ACC112 (cell line): ENCODE measurements around the gene NOP56.

ENCODE experiments used
- H2AFZ ChIP-seq: fragments of 200-600 bp; sonication (generic); one replicate; pipeline ENCODE4 v1.6.0; 2017; ENCODE audit warnings: antibody characterized with exemption, low read length; ENCODE audit not compliant: unreplicated experiment
- H3K27ac ChIP-seq: fragments of 200-600 bp; sonication (generic); 2 replicates; pipeline ENCODE4 v1.5.1; 2014; ENCODE audit warnings: low read depth, mild to moderate bottlenecking, antibody characterized with exemption, low read length, moderate library complexity
- H3K27me3 ChIP-seq: fragments of 200-600 bp; sonication (generic); 2 replicates; pipeline ENCODE4 v1.6.1; 2014; ENCODE audit warnings: mild to moderate bottlenecking, antibody characterized with exemption, low read length, moderate library complexity, mixed read lengths; ENCODE audit not compliant: insufficient read depth
- H3K36me3 ChIP-seq: fragments of 200-600 bp; sonication (generic); 2 replicates; pipeline ENCODE4 v1.6.1; 2016; ENCODE audit warnings: mild to moderate bottlenecking, antibody characterized with exemption, low read length, moderate library complexity, mixed read lengths; ENCODE audit not compliant: insufficient read depth
- H3K4me1 ChIP-seq: fragments of 200-600 bp; sonication (generic); one replicate; pipeline ENCODE4 v1.6.1; 2016; ENCODE audit warnings: low read length, mixed read lengths; ENCODE audit not compliant: insufficient read depth, unreplicated experiment, control insufficient read depth
- H3K4me3 ChIP-seq: fragments of 200-600 bp; sonication (generic); 2 replicates; pipeline ENCODE4 v1.5.1; 2014; ENCODE audit warnings: mild to moderate bottlenecking, low read depth, low read length
- H3K79me2 ChIP-seq: fragments of 200-600 bp; sonication (generic); one replicate; pipeline ENCODE4 v1.6.0; 2016; ENCODE audit warnings: low read length; ENCODE audit not compliant: control insufficient read depth, unreplicated experiment, insufficient read depth

Gene NOP56

GRCh38 chr20:2618815-2619214, 33.6 kb upstream of the NOP56 start:
- Histone ChIP-seq H3K27ac (no peak overlapping the region), H3K27me3 (peaks cover 40% of the 10 kb centered on the region), H3K4me3 (no peak overlapping the region), H3K4me1 (no peaks in the 10 kb centered on the region), H3K79me2 (no peaks in the 10 kb centered on the region), H2AFZ (no peak overlapping the region), H3K36me3 (no peaks in the 10 kb centered on the region)

GRCh38 chr20:2619337-2619736, 33.1 kb upstream of the NOP56 start:
- no peak overlapping the region for H2AFZ ChIP-seq
- no peak overlapping the region for H3K4me3 ChIP-seq
- no peaks in the 10 kb centered on the region for H3K4me1 ChIP-seq
- no peak overlapping the region for H3K27ac ChIP-seq
- H3K36me3 ChIP-seq, result no peaks in the 10 kb centered on the region
- no peaks in the 10 kb centered on the region for H3K79me2 ChIP-seq
- peaks cover 37% of the 10 kb centered on the region for H3K27me3 ChIP-seq

- Histone ChIP-seq H3K4me3 (no peak overlapping the region), H3K27me3 (peaks cover 39% of the 10 kb centered on the region), H3K27ac (no peak overlapping the region), H3K36me3 (no peaks in the 10 kb centered on the region), H3K4me1 (no peaks in the 10 kb centered on the region), H2AFZ (no peak overlapping the region), H3K79me2 (no peaks in the 10 kb centered on the region)
Measured at GRCh38 chr20:2619961-2620595, 32.4 kb upstream of the NOP56 start.

GRCh38 chr20:2624190-2624589, 28.2 kb upstream of the NOP56 start:
- H3K36me3 ChIP-seq, result no peaks in the 10 kb centered on the region
- H2AFZ ChIP-seq, result no peak overlapping the region
- H3K79me2 ChIP-seq, result no peaks in the 10 kb centered on the region
- no peak overlapping the region for H3K4me3 ChIP-seq
- H3K27ac ChIP-seq, result no peak overlapping the region
- H3K27me3 ChIP-seq, result peaks cover 3% of the 10 kb centered on the region; the same call in 1 of the 2 replicates
- H3K4me1 ChIP-seq, result peaks cover 6% of the 10 kb centered on the region

GRCh38 chr20:2625062-2625461, 27.4 kb upstream of the NOP56 start:
- no peak overlapping the region for H3K27ac ChIP-seq
- no peak overlapping the region for H3K4me3 ChIP-seq
- H3K36me3 ChIP-seq, result no peaks in the 10 kb centered on the region
- H3K27me3 ChIP-seq, result peaks cover 3% of the 10 kb centered on the region; the same call in 1 of the 2 replicates
- H2AFZ ChIP-seq, result no peak overlapping the region
- H3K4me1 ChIP-seq, result peaks cover 6% of the 10 kb centered on the region
- H3K79me2 ChIP-seq, result no peaks in the 10 kb centered on the region

- no peak overlapping the region for H3K4me3 ChIP-seq
- H3K27ac ChIP-seq, result peak overlapping the region; percentile 46; the same call in 1 of the 2 replicates
- no peaks in the 10 kb centered on the region for H3K36me3 ChIP-seq
- H3K27me3 ChIP-seq, result peaks cover 3% of the 10 kb centered on the region; the same call in 1 of the 2 replicates
- peaks cover 6% of the 10 kb centered on the region for H3K4me1 ChIP-seq
- H2AFZ ChIP-seq, result peak overlapping the region; percentile 64
- no peaks in the 10 kb centered on the region for H3K79me2 ChIP-seq
Measured at GRCh38 chr20:2626853-2627541, 25.4 kb upstream of the NOP56 start.

GRCh38 chr20:2631228-2631627, 21.2 kb upstream of the NOP56 start:
- Histone ChIP-seq H3K4me1 (peaks cover 6% of the 10 kb centered on the region), H3K27me3 (peaks cover 20% of the 10 kb centered on the region), H3K4me3 (no peak overlapping the region), H3K79me2 (no peaks in the 10 kb centered on the region), H3K27ac (no peak overlapping the region), H2AFZ (no peak overlapping the region), H3K36me3 (no peaks in the 10 kb centered on the region)

- Histone ChIP-seq H3K36me3 (no peaks in the 10 kb centered on the region), H3K79me2 (no peaks in the 10 kb centered on the region), H3K27me3 (peaks cover 20% of the 10 kb centered on the region), H3K4me1 (no peaks in the 10 kb centered on the region), H2AFZ (no peak overlapping the region), H3K27ac (no peak overlapping the region), H3K4me3 (no peak overlapping the region)
Measured at GRCh38 chr20:2633381-2633780, 19.1 kb upstream of the NOP56 start.

- Histone ChIP-seq H3K36me3 (no peaks in the 10 kb centered on the region), H3K79me2 (no peaks in the 10 kb centered on the region), H3K27me3 (peaks cover 20% of the 10 kb centered on the region), H3K4me3 (no peak overlapping the region), H3K4me1 (no peaks in the 10 kb centered on the region), H2AFZ (no peak overlapping the region), H3K27ac (no peak overlapping the region)
Measured at GRCh38 chr20:2637246-2637645, 15.2 kb upstream of the NOP56 start.

GRCh38 chr20:2640260-2640659, 12.2 kb upstream of the NOP56 start:
- H3K36me3 ChIP-seq, result 0 out of 2 replicates have a peak, but pooled peaks cover 8% of the 10 kb centered on the region
- H3K27ac ChIP-seq, result no peak overlapping the region
- H3K4me1 ChIP-seq, result no peaks in the 10 kb centered on the region
- H3K4me3 ChIP-seq, result no peak overlapping the region
- H3K79me2 ChIP-seq, result no peaks in the 10 kb centered on the region
- no peaks in the 10 kb centered on the region for H3K27me3 ChIP-seq
- H2AFZ ChIP-seq, result no peak overlapping the region

- Histone ChIP-seq H2AFZ (no peak overlapping the region), H3K79me2 (no peaks in the 10 kb centered on the region), H3K27ac (no peak overlapping the region), H3K27me3 (no peaks in the 10 kb centered on the region), H3K4me1 (no peaks in the 10 kb centered on the region), H3K36me3 (0 out of 2 replicates have a peak, but pooled peaks cover 8% of the 10 kb centered on the region), H3K4me3 (no peak overlapping the region)
Measured at GRCh38 chr20:2640899-2641298, 11.5 kb upstream of the NOP56 start.
